Mesendoderm (in vitro differentiated cells): ENCODE data around the gene PCNX1. TPM values are rescaled to one million over a fixed set of nuclear protein-coding genes. Genes with fewer than 3 reads are reported as not detected.

Source experiments
- DNase-seq: peaks from one replicate; pipeline ENCODE4 v3.0.0; 2013
- H2AK5ac ChIP-seq: 2 replicates; pipeline ENCODE4 v1.6.1; 2013; ENCODE audit warnings: low read length, inconsistent platforms
- H2BK120ac ChIP-seq: 2 replicates; pipeline ENCODE4 v1.6.1; 2013; ENCODE audit warnings: low read depth, mild to moderate bottlenecking, low read length, moderate library complexity, mixed read lengths
- H2BK15ac ChIP-seq: replicated peaks from 2 replicates; pipeline ENCODE4 v1.6.1; 2013; ENCODE audit warnings: low read depth, mild to moderate bottlenecking, moderate library complexity
- H2BK5ac ChIP-seq: 2 replicates; pipeline ENCODE4 v1.6.1; 2013; ENCODE audit warnings: low read length, inconsistent platforms
- H3K18ac ChIP-seq: 2 replicates; pipeline ENCODE4 v1.6.1; 2013; ENCODE audit warnings: mild to moderate bottlenecking, low read length, mixed read lengths
- H3K23ac ChIP-seq: one replicate; pipeline ENCODE4 v1.6.1; 2013; ENCODE audit warnings: low read length
- H3K27ac ChIP-seq: 2 replicates; pipeline ENCODE4 v1.5.1; 2013; ENCODE audit warnings: low read depth, mild to moderate bottlenecking, inconsistent platforms, low read length, moderate library complexity
- H3K27me3 ChIP-seq: 2 replicates; pipeline ENCODE4 v1.6.1; 2013; ENCODE audit warnings: low read length, control low read depth, mild to moderate bottlenecking, inconsistent platforms; ENCODE audit not compliant: insufficient read depth, poor library complexity
- H3K36me3 ChIP-seq: 2 replicates; pipeline ENCODE4 v1.6.1; 2013; ENCODE audit warnings: low read length, inconsistent platforms; ENCODE audit not compliant: control insufficient read depth, insufficient read depth
- H3K4ac ChIP-seq: one replicate; pipeline ENCODE4 v1.6.1; 2013; ENCODE audit warnings: low read depth, mild to moderate bottlenecking, low read length, moderate library complexity
- H3K4me1 ChIP-seq: 2 replicates; pipeline ENCODE4 v1.6.1; 2013; ENCODE audit warnings: low read depth, low read length, inconsistent platforms; ENCODE audit not compliant: control insufficient read depth
- H3K4me2 ChIP-seq: 2 replicates; pipeline ENCODE4 v1.6.1; 2013; ENCODE audit warnings: low read length
- H3K4me3 ChIP-seq: 2 replicates; pipeline ENCODE4 v1.5.1; 2013; ENCODE audit warnings: mild to moderate bottlenecking, low read length
- H3K56ac ChIP-seq: one replicate; pipeline ENCODE4 v1.6.1; 2013; ENCODE audit warnings: low read length
- H3K79me1 ChIP-seq: 2 replicates; pipeline ENCODE4 v1.6.1; 2013; ENCODE audit warnings: low read length, inconsistent platforms
- H3K79me2 ChIP-seq: 2 replicates; pipeline ENCODE4 v1.6.1; 2013; ENCODE audit warnings: mild to moderate bottlenecking, low read length; ENCODE audit not compliant: control insufficient read depth, insufficient read depth
- H3K9ac ChIP-seq: 2 replicates; pipeline ENCODE4 v1.6.1; 2013; ENCODE audit warnings: low read length, inconsistent platforms
- H4K5ac ChIP-seq: one replicate; pipeline ENCODE4 v1.6.1; 2013; ENCODE audit warnings: low read length
- H4K8ac ChIP-seq: one replicate; pipeline ENCODE4 v1.6.1; 2013; ENCODE audit warnings: low read depth, mild to moderate bottlenecking, control low read depth, low read length, moderate library complexity
- WGBS: extraction: QIAGEN DNeasy Blood & Tissue Kit; methylation state at CpG from one replicate; pipeline ENCODE4 v1.1.7; 2013; ENCODE audit warnings: low lambda C conversion rate, missing lambda C conversion rate; ENCODE audit not compliant: insufficient coverage; ENCODE audit errors: extremely low coverage; 5-methylcytosine and 5-hydroxymethylcytosine counted together
- small RNA-seq: library from polyadenylated mRNA; stranded (forward); fragments of <200 nt; extraction: miRNeasy Mini kit (QIAGEN cat#:217004); gene quantifications from one replicate; pipeline ENCODE3, GENCODE V24; 2013; ENCODE audit not compliant: insufficient read depth

Gene PCNX1

DNA sequence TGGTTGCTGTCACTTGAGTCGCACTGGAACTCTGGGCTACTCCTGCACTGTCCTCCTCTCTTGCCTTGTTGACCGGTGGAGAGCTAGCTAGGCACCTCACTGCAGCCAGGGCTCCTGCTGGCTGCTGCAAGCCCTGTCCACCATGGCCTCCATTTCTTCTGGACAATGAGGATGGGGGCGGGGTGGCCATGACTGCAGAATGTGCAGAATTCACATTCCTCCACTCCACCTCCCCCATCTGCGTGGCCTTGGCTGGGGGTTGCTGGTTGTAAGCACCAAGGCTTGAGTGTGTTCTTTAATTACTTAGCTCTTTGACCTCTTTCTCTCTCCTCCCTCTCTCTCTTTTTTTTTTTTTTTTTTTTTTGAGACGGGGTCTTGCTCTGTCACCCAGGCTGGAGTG, 248.5 kb downstream of the PCNX1 start:
- Histone ChIP-seq H4K8ac (no peak overlapping the region), H3K4ac (no peak overlapping the region), H3K27me3 (no peaks in the 10 kb centered on the region), H3K36me3 (no peaks in the 10 kb centered on the region), H3K4me3 (no peak overlapping the region), H3K27ac (no peak overlapping the region), H3K4me2 (no peak overlapping the region), H3K79me1 (no peaks in the 10 kb centered on the region), H2BK5ac (no peak overlapping the region), H3K56ac (no peak overlapping the region), H3K79me2 (no peaks in the 10 kb centered on the region), H2AK5ac (no peak overlapping the region), H3K9ac (no peak overlapping the region), H3K23ac (no peak overlapping the region), H3K18ac (no peak overlapping the region), H2BK120ac (no peak overlapping the region), H3K4me1 (no peaks in the 10 kb centered on the region), H2BK15ac (no peak overlapping the region), H4K5ac (no peak overlapping the region)
- no CpG with 5 or more reads among the region's 5 CpGs for WGBS
- DNase-seq: no peak

DNA sequence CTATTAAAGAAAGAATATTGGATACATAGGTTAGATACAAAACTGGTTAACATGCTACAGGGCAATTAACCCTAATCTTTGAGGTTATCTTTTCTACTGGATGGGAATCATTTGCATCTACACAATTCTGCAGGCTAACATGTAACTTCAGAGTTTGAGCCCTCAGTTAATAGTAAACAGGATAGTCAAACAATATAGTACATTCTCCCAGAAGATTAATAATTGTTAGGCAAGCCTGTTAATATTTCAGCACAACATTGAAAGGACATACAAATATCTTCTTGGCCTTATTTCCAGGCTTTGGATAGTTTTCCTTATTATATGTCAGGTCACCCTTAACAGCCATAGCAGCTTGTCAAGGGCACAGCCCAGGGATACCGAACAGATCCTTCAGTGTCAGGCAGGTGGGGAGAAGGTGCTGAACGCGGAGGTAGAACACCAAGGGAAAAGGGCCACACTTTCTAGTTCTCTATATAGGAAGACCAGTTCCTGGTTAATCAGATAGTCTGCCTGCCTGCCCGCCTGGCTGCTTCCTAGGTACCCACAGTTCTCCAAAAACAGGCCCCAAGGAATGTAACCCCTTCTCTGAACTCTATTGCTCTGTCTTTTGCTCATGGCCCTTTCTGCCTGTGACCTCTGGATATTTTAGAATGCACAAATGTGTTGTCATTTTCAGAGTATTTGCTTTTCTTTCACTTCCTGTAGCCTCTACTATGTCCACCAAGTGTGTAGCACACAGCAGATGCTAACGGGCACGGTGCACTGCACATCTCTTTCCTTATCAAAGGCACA, 256.0 kb downstream of the PCNX1 start:
- no peak overlapping the region for H4K5ac ChIP-seq
- H2BK120ac ChIP-seq: no peak overlapping the region
- no peak overlapping the region for H2AK5ac ChIP-seq
- H3K27ac ChIP-seq: no peak overlapping the region
- no peaks in the 10 kb centered on the region for H3K79me2 ChIP-seq
- no peaks in the 10 kb centered on the region for H3K4me1 ChIP-seq
- no peak overlapping the region for H3K56ac ChIP-seq
- no CpG with 5 or more reads among the region's 6 CpGs for WGBS
- no peak overlapping the region for H3K4me2 ChIP-seq
- no peaks in the 10 kb centered on the region for H3K36me3 ChIP-seq
- no peak overlapping the region for H3K18ac ChIP-seq
- H3K9ac ChIP-seq: no peak overlapping the region
- no peak overlapping the region for H4K8ac ChIP-seq
- no peak for DNase-seq
- no peak overlapping the region for H2BK15ac ChIP-seq
- H3K23ac ChIP-seq: no peak overlapping the region
- no peaks in the 10 kb centered on the region for H3K79me1 ChIP-seq
- H3K27me3 ChIP-seq: no peaks in the 10 kb centered on the region
- H2BK5ac ChIP-seq: no peak overlapping the region
- H3K4me3 ChIP-seq: no peak overlapping the region
- no peak overlapping the region for H3K4ac ChIP-seq

- Histone ChIP-seq H3K79me1 (no peaks in the 10 kb centered on the region), H4K5ac (no peak overlapping the region), H2BK120ac (no peak overlapping the region), H3K4me2 (no peak overlapping the region), H3K23ac (no peak overlapping the region), H3K9ac (no peak overlapping the region), H3K18ac (no peak overlapping the region), H3K27ac (no peak overlapping the region), H4K8ac (no peak overlapping the region), H2BK5ac (no peak overlapping the region), H2AK5ac (no peak overlapping the region), H3K27me3 (no peaks in the 10 kb centered on the region), H3K4ac (no peak overlapping the region), H3K36me3 (no peaks in the 10 kb centered on the region), H3K79me2 (no peaks in the 10 kb centered on the region), H3K4me3 (no peak overlapping the region), H3K56ac (no peak overlapping the region), H2BK15ac (no peak overlapping the region), H3K4me1 (no peaks in the 10 kb centered on the region)
- no CpG with 5 or more reads among the region's 10 CpGs for whole genome bisulfite sequencing
- DNase-seq: no peak
These were observed 256.8 kb downstream of the PCNX1 start for GRCh38 chr14:71163842-71164629.

Small RNA genes within 50 kb of the gene (small RNA-seq; reads per million reads assigned to genes)
- not detected for gene AC005230.1
- not detected for gene GTF3AP2
